ENCODE data around the gene ALKBH4. TPM values are rescaled to one million over a fixed set of nuclear protein-coding genes. Genes with fewer than 3 reads are reported as not detected.

The ALKBH4 gene
- polyA plus RNA-seq, 2 of the 4 experiments (the other 2 are of a cell fraction), result 4.0 to 8.8 TPM

DNA sequence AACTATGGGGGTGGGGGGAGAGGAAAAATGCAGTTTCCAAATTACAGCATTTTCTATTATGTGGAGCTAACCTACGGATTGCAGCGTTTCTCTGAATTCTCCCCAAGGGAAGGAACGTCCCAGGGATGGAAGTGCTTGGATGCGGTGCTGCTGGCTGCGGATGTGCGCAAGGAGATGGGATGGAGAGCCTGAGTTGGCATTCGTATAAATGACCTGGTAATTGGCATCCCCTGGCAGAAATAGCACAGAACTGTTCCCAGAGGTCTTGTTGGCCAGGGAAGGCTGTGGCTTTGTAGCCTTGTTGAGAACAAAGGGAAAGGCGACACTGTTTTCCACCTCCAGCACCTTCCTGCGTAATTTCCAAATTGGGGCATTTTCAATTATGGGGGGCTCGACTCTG is 28.5 kb downstream of the ALKBH4 start:
- TF ChIP-seq CHD2 (IDR thresholded peaks at IDR 0.05; ENCODE audit: low read length, partially characterized antibody), result no peak
- TF ChIP-seq EHF (CRISPR knock-in tag; IDR thresholded peaks at IDR 0.05), result no peak
- no peak for TF ChIP-seq POLR2A (IDR thresholded peaks at IDR 0.05; ENCODE audit: low read length)
- TF ChIP-seq TP53 (CRISPR knock-in tag; IDR thresholded peaks at IDR 0.05), result no peak
- TF ChIP-seq POLR2AphosphoS2 (conservative IDR thresholded peaks at IDR 0.05; ENCODE audit: low read length), result no peak
- no peak for TF ChIP-seq JUNB (IDR thresholded peaks at IDR 0.05)
- TF ChIP-seq PBX3 (IDR thresholded peaks at IDR 0.05), result no peak
- TF ChIP-seq, protein P1, sequence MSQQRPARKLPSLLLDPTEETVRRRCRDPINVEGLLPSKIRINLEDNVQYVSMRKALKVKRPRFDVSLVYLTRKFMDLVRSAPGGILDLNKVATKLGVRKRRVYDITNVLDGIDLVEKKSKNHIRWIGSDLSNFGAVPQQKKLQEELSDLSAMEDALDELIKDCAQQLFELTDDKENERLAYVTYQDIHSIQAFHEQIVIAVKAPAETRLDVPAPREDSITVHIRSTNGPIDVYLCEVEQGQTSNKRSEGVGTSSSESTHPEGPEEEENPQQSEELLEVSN (IDR thresholded peaks at IDR 0.05; ENCODE audit: borderline replicate concordance, low read depth), result no peak
- no peak for TF ChIP-seq PHF8 (IDR thresholded peaks at IDR 0.05; ENCODE audit: borderline replicate concordance, low read depth)
- TF ChIP-seq, protein P2, sequence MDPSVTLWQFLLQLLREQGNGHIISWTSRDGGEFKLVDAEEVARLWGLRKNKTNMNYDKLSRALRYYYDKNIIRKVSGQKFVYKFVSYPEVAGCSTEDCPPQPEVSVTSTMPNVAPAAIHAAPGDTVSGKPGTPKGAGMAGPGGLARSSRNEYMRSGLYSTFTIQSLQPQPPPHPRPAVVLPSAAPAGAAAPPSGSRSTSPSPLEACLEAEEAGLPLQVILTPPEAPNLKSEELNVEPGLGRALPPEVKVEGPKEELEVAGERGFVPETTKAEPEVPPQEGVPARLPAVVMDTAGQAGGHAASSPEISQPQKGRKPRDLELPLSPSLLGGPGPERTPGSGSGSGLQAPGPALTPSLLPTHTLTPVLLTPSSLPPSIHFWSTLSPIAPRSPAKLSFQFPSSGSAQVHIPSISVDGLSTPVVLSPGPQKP (IDR thresholded peaks at IDR 0.05; ENCODE audit: low read depth, low read length), result no peak
- TF ChIP-seq RFX5 (IDR thresholded peaks at IDR 0.05), result no peak
- no peak for TF ChIP-seq ZNF302 (CRISPR knock-in tag; IDR thresholded peaks at IDR 0.05)
- no peak for TF ChIP-seq CBX8 (IDR thresholded peaks at IDR 0.05)
- TF ChIP-seq FOSL2 (IDR thresholded peaks at IDR 0.05), result no peak
- no peak for TF ChIP-seq FOSL2 (CRISPR knock-in tag; IDR thresholded peaks at IDR 0.05)
- TF ChIP-seq NR3C1 (IDR thresholded peaks at IDR 0.05), result no peak

DNA sequence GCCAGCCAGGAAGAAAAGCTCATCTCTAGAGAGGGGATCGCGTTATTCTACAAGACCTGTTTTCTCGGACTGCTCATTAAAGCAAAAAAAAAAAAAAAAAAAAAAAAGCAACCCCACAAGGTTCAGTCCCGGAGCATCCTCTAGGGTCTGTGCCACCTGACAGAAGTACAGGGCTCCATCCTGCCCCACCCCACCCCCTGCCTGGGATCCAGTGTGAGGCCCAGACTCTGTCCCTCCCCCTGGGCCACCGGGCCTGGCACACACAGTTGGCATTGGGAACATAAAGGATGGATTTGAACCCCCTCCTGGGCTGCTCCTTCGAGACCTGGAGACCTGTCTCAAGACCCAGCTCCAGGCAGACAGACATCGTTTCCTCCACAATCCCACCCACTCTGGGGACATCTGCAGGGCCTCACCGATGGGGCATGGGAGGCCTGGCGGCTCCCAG is 30.6 kb downstream of the ALKBH4 start:
- Histone ChIP-seq H3K4me3 (peak overlapping the region; percentile 89), H3K9me3 (no peaks in the 10 kb centered on the region), H3K4me2 (peak overlapping the region; percentile 91), H3K4me1 (peaks cover 30% of the 10 kb centered on the region), H3K27ac (peak overlapping the region; percentile 85 to 98)
- WGBS (ENCODE audit: missing lambda C conversion rate), result 40% methylated on average over 9 of the region's 9 CpGs
- peak; percentile 54 to 61 for ATAC-seq
- FAIRE-seq, result no peak
- no peak for TF ChIP-seq NR3C1 (IDR thresholded peaks at IDR 0.05)
- no peak for TF ChIP-seq JUNB (IDR thresholded peaks at IDR 0.05)
- TF ChIP-seq, protein P3, sequence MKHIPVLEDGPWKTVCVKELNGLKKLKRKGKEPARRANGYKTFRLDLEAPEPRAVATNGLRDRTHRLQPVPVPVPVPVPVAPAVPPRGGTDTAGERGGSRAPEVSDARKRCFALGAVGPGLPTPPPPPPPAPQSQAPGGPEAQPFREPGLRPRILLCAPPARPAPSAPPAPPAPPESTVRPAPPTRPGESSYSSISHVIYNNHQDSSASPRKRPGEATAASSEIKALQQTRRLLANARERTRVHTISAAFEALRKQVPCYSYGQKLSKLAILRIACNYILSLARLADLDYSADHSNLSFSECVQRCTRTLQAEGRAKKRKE (CRISPR knock-in tag; IDR thresholded peaks at IDR 0.05; ENCODE audit: low read depth), result no peak
- TF ChIP-seq, protein P1 (IDR thresholded peaks at IDR 0.05; ENCODE audit: borderline replicate concordance, low read depth), result no peak
- CTCF ChIA-PET, result interaction anchor here (0.9 to 1.9 kb wide), 5 partner anchors 16 to 33 kb away, joined by 3 to 7 read pairs (median 3); no protein-coding TSS in a partner anchor
- peak in 1 of 2 experiments; percentile 41 for DNase-seq (ENCODE audit: low read depth in 1 of 2, low spot score in 1 of 2)
- POLR2A ChIA-PET, result interaction anchor here (0.6 to 1.8 kb wide), 4 partner anchors 9 to 38 kb away, joined by 3 to 22 read pairs (median 7); partner anchors contain the start of gene PRKRIP1

More for the DNA sequence above, 28.5 kb downstream of the ALKBH4 start:
- DNase-seq (ENCODE audit: low read depth in 1 of 2, low spot score in 1 of 2), result no peak
- CTCF ChIA-PET, result interaction anchor here (1.6 kb wide), 1 partner anchor 45 kb away, joined by 4 read pairs; no protein-coding TSS in a partner anchor
- WGBS (ENCODE audit: missing lambda C conversion rate), result 92% methylated on average over 10 of the region's 10 CpGs
- Histone ChIP-seq H3K9me3 (no peaks in the 10 kb centered on the region), H3K4me2 (no peak overlapping the region), H3K4me3 (no peak overlapping the region), H3K4me1 (peaks cover 41% of the 10 kb centered on the region), H3K27ac (no peak overlapping the region)
- POLR2A ChIA-PET, result no interaction called here
- no peak for ATAC-seq
- FAIRE-seq, result no peak
